Hippocampal formation (tissue), 2 donors: ENCODE measurements around the gene DOCK9.

Experiments used
- DNase-seq, 2 donors: peaks; one replicate each; lab custom pipeline; 2025; lab: John Stamatoyannopoulos, UW

Gene DOCK9

DNA sequence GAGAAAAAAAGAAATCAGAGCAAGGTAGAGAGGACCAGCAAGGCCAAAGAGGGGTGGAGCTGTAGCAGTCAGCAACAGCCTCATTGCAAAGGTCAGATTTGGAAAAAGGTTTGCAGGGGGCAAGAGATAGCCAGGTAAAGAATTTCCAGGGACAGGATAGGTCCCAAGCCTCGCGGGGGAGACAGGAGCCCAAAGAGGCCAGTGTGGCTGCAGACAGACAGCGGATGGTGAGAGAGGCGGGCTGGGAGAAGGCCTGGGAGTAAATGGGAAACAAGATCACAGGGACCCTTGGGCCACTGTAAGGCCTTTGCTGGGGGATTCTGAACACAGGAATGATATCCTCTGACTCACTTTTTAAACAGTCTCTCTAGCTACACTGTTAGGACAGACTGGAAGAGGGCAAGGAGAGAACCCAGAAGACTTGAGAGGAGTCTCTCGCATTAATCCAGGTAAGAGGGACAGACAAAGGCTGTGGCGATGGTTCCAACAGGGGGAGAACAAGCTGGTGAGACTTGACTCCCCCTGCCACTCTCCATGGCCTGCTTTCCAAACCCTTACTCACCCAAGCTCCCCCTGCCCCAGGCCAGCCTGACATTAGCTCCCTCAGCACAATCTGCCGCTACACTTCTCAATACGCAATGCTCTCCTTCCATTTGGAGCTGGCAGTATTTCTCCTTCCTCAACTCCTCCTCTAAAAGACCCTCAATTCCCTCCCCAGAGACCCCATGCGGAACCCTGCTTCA lies 31.8 kb downstream of the DOCK9 start:
- no peak for DNase-seq

GRCh38 chr13:98944336-98944735 lies 33.5 kb downstream of the DOCK9 start:
- no peak for DNase-seq

- no peak for DNase-seq
Measured at GRCh38 chr13:98942997-98943396, 34.9 kb downstream of the DOCK9 start.

- no peak for DNase-seq
Measured at GRCh38 chr13:98942485-98942884, 35.4 kb downstream of the DOCK9 start.

DNA sequence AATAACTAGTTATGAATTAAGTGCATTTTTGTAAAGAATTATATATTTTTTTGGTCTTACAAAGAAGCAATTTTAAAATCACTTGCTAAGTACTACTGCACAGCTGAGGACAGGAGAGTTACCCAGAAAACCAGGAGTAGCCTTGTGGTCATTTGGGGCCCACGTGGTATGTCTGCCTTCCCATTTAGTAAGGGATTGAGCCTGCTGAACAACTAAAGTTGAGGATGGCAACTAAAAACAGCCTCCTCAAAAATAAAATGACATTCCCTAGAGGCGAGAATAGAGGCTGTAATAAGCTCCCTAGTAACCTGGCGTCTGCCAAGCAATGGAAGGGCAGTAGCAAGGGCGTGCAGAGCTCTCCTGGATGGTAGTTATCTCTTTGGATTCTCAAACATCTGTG lies 36.3 kb downstream of the DOCK9 start:
- DNase-seq, result no peak

DNA sequence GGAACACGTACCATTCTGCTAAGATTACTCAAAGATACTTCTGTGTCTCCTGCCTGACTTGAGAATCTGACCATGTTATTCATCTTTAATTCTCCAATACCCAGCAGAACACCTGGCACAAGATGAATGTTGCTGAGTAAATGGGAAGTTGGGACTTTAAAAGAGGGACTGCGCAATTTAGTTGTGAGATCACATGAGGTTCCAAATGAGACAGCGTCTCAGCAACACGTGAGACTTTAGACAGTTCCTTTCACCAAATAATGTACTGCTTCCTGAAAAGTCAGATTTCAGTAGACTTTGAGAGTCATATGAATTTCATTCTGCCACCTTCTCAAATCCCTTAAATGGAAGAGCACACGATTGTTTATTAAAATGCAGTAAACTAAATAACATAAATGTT lies 36.7 kb downstream of the DOCK9 start:
- DNase-seq, result no peak

DNA sequence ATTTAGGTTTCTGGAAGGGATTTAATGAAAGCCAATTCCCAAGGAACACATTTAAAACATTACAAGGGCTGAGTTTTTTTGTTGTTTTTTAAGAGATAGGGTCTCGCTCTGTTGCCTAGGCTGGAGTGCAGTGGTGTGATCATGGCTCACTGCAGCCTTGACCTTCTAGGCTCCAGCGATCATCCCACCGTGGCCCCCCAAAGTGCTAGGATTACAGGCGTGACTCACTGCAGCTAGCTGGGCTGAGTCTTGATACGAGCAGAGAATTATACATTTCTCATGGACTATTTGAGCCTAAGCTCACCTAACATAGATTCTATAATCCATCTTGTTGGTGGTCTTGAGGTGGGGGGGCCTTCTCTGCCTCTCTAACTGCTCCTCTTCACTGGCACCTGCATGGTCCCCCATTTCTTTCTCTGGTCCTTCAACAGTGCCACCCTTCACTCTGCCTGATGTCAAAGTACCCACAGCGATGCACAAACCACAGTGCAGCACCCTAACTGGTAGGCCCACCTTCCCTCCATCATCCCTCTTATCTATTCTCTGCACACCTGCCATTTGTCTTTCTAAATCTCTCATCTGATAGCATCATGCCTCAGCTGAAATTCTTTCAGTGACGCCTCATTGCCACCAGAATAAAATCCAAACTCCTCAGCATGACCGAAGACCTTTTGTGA lies 37.4 kb downstream of the DOCK9 start:
- DNase-seq, result no peak

DNA sequence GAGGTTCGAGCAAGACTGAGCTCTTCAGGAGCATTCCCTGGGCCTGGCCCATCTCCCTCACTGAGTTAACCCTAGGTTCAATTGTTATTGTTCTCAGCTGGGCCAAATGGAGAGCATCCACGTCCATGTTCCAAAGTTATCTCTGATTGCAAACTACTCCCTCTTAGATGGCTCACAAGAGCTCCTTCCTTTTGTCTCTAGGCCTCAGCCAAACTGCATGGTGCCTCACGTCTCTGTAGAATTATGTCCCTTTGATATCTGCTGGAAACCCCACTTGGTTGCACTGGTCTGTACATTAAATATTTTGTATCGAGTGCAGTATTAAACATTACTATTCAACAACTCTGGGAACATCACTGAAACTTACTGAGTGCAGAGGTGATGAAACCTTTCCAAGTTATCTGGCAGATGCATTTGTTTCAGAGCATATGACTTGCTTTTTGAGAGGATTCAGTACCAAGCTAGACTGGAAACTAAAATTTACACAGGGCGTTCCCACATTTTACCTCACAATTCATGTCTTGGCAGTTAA lies 38.1 kb downstream of the DOCK9 start:
- DNase-seq, result no peak

- DNase-seq, result no peak
Measured at GRCh38 chr13:98938801-98939200, 39.1 kb downstream of the DOCK9 start.

GRCh38 chr13:98937911-98938381 lies 39.9 kb downstream of the DOCK9 start:
- no peak for DNase-seq

- DNase-seq, result no peak
Measured at GRCh38 chr13:98934243-98934642, 43.6 kb downstream of the DOCK9 start.

GRCh38 chr13:98930151-98930591 lies 47.7 kb downstream of the DOCK9 start:
- peak; percentile 17 to 19 for DNase-seq

GRCh38 chr13:98927951-98928927 lies 49.6 kb downstream of the DOCK9 start:
- no peak for DNase-seq

DNA sequence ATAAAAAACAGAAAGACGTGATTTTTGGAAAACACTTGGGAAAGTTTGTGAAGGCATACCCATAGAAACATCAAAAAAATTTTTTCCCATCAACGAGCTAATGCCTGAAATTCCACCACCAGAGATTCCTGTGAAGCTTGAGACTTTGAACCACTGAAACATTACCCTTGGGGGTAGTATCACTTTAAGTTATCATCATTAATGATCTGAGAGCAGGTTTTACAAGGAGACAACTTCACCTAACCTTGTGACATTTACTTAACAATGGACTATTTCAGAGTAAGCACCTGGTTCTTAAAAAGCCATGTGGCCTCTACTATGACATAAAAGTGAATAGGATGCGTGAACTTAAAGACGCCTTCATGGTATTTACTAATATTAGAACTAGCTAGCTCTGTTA lies 51.9 kb downstream of the DOCK9 start:
- no peak for DNase-seq

- no peak for DNase-seq
Measured at GRCh38 chr13:98923641-98924397, 54.0 kb downstream of the DOCK9 start.

- no peak for DNase-seq
Measured at GRCh38 chr13:98922306-98922705, 55.6 kb downstream of the DOCK9 start.

GRCh38 chr13:98921786-98922185 lies 56.1 kb downstream of the DOCK9 start:
- DNase-seq, result peak; percentile 72 to 83

GRCh38 chr13:98921015-98921580 lies 56.8 kb downstream of the DOCK9 start:
- DNase-seq, result no peak

- no peak for DNase-seq
Measured at GRCh38 chr13:98919566-98919965, 58.3 kb downstream of the DOCK9 start.

GRCh38 chr13:98918771-98919170 lies 59.1 kb downstream of the DOCK9 start:
- DNase-seq, result no peak

DNA sequence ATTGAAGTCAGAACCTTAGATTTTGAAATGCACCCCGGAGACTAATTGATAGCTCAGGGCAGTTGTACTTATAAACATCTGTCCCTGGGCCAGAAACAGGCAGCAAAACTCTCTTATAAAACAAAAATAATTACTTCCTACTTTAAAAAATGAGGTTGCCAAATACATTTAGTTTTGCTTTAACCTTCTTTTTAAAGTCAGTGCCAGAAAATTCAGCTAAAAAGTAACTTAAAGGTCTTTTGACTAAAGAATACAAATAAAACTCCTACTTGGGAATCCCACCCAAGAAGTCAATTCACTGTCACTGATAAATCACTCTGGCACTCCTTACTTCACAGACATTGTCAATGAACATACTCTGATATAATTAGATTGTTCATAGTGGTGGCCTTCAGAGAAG lies 60.7 kb downstream of the DOCK9 start:
- no peak for DNase-seq
